ENCODE measurements around the gene SEC24D. TPM values are rescaled to one million over a fixed set of nuclear protein-coding genes. Genes with fewer than 3 reads are reported as not detected.

Gene SEC24D
- total and polyA plus RNA-seq, 12 donors = 6.1 to 24.4 (median 12.1) TPM

DNA sequence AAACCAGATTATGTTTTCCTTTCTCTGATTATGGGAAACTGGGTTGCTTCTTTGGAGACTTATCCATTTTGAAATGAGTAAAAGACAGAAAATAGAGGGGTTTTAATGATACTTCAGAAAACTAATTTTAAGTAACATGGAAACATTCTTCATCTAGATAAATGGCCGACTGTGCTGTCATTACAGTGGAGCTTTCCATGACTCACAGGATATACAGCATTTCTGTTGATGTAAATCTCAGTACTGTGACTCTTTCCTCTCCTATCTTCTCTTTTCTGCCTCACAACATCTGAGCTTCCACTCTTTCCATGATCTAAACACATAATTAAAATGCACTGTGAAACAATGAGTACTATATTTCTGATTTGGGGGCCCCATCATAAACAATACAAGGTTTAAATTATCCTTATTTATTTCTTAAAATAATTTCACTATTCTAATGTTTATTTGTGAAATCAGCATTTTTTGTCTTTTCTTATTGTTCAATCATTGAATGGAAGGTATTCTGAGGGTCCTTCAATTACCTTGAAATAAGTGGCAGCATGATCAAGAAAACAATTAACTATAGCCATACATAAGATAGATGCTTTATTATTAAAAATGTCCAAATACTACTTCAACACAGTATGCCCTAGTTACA, 19.3 kb downstream of the SEC24D start:
- H3K27ac ChIP-seq = no peak overlapping the region
- H3K4me1 ChIP-seq = peaks cover 0 to 16% (median 7%) of the 10 kb centered on the region in 9 donors
- intact Hi-C loops (cut with DNase I) = loop anchor here in 1 of 10 donors (10.0 kb wide), 1 partner anchor 72 kb away; no protein-coding TSS in a partner anchor
- no peak for DNase-seq
- TF ChIP-seq CTCF (IDR thresholded peaks at IDR 0.05) = no peak
- H3K36me3 ChIP-seq = peaks cover 0 to 84% (median 28%) of the 10 kb centered on the region in 9 donors
- no peak for ATAC-seq
- no peaks in the 10 kb centered on the region for H3K9me3 ChIP-seq
- 0 to 73% methylated on average over 1 of the region's 1 CpG for WGBS, 2 donors
- no peak overlapping the region for H3K4me3 ChIP-seq
- no peaks in the 10 kb centered on the region for H3K27me3 ChIP-seq

DNA sequence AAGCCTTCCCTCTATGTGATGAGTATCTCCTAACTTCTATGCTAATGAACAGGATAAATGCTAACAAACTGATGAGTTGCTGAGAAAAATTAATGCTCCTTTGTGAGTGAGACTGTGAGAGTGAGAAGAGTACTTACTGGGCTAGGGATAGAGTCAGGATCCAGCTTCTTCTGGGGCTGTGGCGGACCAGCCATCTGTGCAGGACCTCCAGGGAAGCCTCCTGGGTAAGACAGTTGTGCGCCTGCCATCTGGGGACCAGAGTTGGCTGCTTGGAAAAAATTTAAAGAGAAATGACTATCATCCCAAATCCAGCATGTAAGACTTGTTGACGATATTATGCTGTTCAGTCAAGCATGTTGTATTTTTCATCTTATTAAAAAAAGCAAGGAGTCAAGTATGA, 21.0 kb downstream of the SEC24D start:
- TF ChIP-seq CTCF (IDR thresholded peaks at IDR 0.05) = no peak
- no peak overlapping the region for H3K4me3 ChIP-seq

DNA sequence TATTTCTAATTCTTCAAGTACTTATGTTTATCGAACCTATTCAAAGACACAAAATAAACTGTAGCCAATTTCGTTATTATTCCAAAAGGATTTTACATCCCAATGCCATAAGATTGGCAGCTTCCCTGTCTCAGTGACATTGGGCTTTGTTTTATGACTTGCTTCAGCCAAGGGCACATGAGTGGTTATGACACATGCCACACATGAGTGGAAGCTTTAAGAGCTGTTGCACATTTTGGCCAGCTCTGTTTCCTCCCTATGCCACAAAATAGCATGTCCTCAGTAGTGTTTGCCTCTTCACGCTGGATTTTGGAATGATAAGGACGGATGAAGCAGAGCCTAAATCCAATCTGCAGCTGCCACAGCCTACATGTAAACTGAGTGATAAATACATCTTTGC, 21.9 kb downstream of the SEC24D start:
- intact Hi-C loops (cut with DNase I) = loop anchor here in 2 of 10 donors (2.0 to 10.0 kb wide), 2 partner anchors 47 to 69 kb away; no protein-coding TSS in a partner anchor
- H3K4me1 ChIP-seq = peaks cover 0 to 26% (median 10%) of the 10 kb centered on the region in 9 donors
- 55 to 68% methylated on average over 4 of the region's 4 CpGs for WGBS, 2 donors
- TF ChIP-seq CTCF (IDR thresholded peaks at IDR 0.05) = no peak
- H3K36me3 ChIP-seq = peaks cover 0 to 91% (median 36%) of the 10 kb centered on the region in 9 donors
- no peak overlapping the region for H3K4me3 ChIP-seq
- H3K27ac ChIP-seq = peak overlapping the region in 3 of 10 donors; percentile 7 to 32 (median 25)
- peak in 6 of 8 donors; percentile 39 to 82 (median 74) for ATAC-seq
- no peak for DNase-seq
- no peaks in the 10 kb centered on the region for H3K9me3 ChIP-seq
- no peaks in the 10 kb centered on the region for H3K27me3 ChIP-seq

More for the DNA sequence above, 21.0 kb downstream of the SEC24D start:
- peaks cover 0 to 26% (median 10%) of the 10 kb centered on the region in 9 donors for H3K4me1 ChIP-seq
- DNase-seq (no peak), ATAC-seq (no peak)
- WGBS, 2 donors = 96 to 98% methylated on average over 3 of the region's 3 CpGs
- H3K27ac ChIP-seq = no peak overlapping the region
- intact Hi-C loops (cut with DNase I) = loop anchor here in 2 of 10 donors (2.0 to 10.0 kb wide), 2 partner anchors 46 to 70 kb away; no protein-coding TSS in a partner anchor
- no peaks in the 10 kb centered on the region for H3K9me3 ChIP-seq
- H3K36me3 ChIP-seq = peaks cover 0 to 88% (median 28%) of the 10 kb centered on the region in 9 donors
- H3K27me3 ChIP-seq = no peaks in the 10 kb centered on the region

- no peak for DNase-seq
- no peak for ATAC-seq
- H3K27ac ChIP-seq = peak overlapping the region in 3 of 10 donors; percentile 7 to 32 (median 25)
- intact Hi-C loops (cut with DNase I) = loop anchor here in 1 of 10 donors (10.0 kb wide), 1 partner anchor 69 kb away; no protein-coding TSS in a partner anchor
- TF ChIP-seq CTCF (IDR thresholded peaks at IDR 0.05) = no peak
- H3K4me1 ChIP-seq = peaks cover 0 to 26% (median 10%) of the 10 kb centered on the region in 9 donors
- no peaks in the 10 kb centered on the region for H3K27me3 ChIP-seq
- 75 to 85% methylated on average over 3 of the region's 3 CpGs for WGBS, 2 donors
- no peak overlapping the region for H3K4me3 ChIP-seq
- H3K36me3 ChIP-seq = peaks cover 0 to 96% (median 40%) of the 10 kb centered on the region in 9 donors
- no peaks in the 10 kb centered on the region for H3K9me3 ChIP-seq
Measured at GRCh38 chr4:118813561-118813960, 22.4 kb downstream of the SEC24D start.
